Spleen (tissue), 11 donors: ENCODE data around the gene ATG101. TPM values are rescaled to one million over a fixed set of nuclear protein-coding genes. Genes with fewer than 3 reads are reported as not detected.

ENCODE experiments used
- DNase-seq: peaks from one replicate; pipeline ENCODE4 v3.0.0-alpha.2; 2020
- H3K27ac ChIP-seq, 8 donors: fragments of 200-600 bp; sonication (generic) in 7 of 8; 1 replicate in 4 of 8; 2 replicates in 4 of 8; pipeline versions ENCODE4 v1.5.0 to v1.8.0; 2016 to 2021; ENCODE audit warnings: inconsistent platforms in 4 of 8, mild to moderate bottlenecking in 4 of 8, moderate library complexity in 1 of 8
- H3K27me3 ChIP-seq, 7 donors: fragments of 200-600 bp; sonication (generic) in 6 of 7; replicated peaks in 1 of 7; 1 replicate in 4 of 7; 2 replicates in 3 of 7; pipeline versions ENCODE4 v1.5.0 to v1.8.0; 2016 to 2021; ENCODE audit warnings: inconsistent platforms in 3 of 7, mild to moderate bottlenecking in 1 of 7
- H3K36me3 ChIP-seq, 6 donors: fragments of 200-600 bp; sonication (generic) in 5 of 6; 1 replicate in 4 of 6; 2 replicates in 2 of 6; pipeline versions ENCODE4 v1.5.0 to v1.8.0; 2016 to 2021; ENCODE audit warnings: inconsistent platforms in 2 of 6
- H3K4me1 ChIP-seq, 6 donors: fragments of 200-600 bp; sonication (generic) in 5 of 6; 1 replicate in 3 of 6; 2 replicates in 3 of 6; pipeline versions ENCODE4 v1.5.0 to v1.8.0; 2016 to 2021; ENCODE audit warnings: inconsistent platforms in 3 of 6
- H3K4me3 ChIP-seq, 8 donors: fragments of 200-600 bp; sonication (generic) in 7 of 8; 1 replicate in 4 of 8; 2 replicates in 4 of 8; pipeline versions ENCODE4 v1.5.0 to v1.8.0; 2016 to 2021; ENCODE audit warnings: inconsistent platforms in 4 of 8, mild to moderate bottlenecking in 4 of 8, moderate library complexity in 2 of 8
- H3K9me3 ChIP-seq, 8 donors: fragments of 200-600 bp; sonication (generic) in 7 of 8; 1 replicate in 4 of 8; 2 replicates in 4 of 8; pipeline versions ENCODE4 v1.5.0 to v1.8.0; 2016 to 2021; ENCODE audit warnings: inconsistent platforms in 4 of 8
- POLR2A ChIP-seq, 3 donors: fragments of 450-650 bp; IDR thresholded peaks; one replicate each; pipeline ENCODE4 v1.5.1; 2017; ENCODE audit warnings: antibody characterized with exemption in 3 of 3, mild to moderate bottlenecking in 1 of 3
- POLR2AphosphoS5 ChIP-seq, 3 donors: sonication (generic); formaldehyde crosslinking; IDR thresholded peaks; one replicate each; pipeline ENCODE4 v1.5.1; 2017; ENCODE audit warnings: antibody characterized with exemption in 3 of 3
- WGBS, 5 donors: extraction: QIAGEN DNeasy Blood & Tissue Kit in 3 of 5; methylation state at CpG; one replicate each; pipeline versions ENCODE4 v1.1.5 to v1.1.7; 2013 to 2018; 5-methylcytosine and 5-hydroxymethylcytosine counted together
- intact Hi-C: fragments of 100-400 bp; cut with DNase I; formaldehyde crosslinking; loops from one replicate; pipeline ENCODE4 v1.15.0; 2023; ENCODE audit warnings: low total_unique reads
- polyA plus RNA-seq, 3 donors: library from polyadenylated mRNA; stranded (reverse); fragments of 200-250 nt; gene quantifications; one replicate each; pipeline ENCODE4 v1.2.1, GENCODE V29; 2013
- total RNA-seq, 7 donors: library from RNA; depleted of rRNA in 3 of 7; stranded (reverse); fragments of >200 nt in 3 of 7; fragmentation: NEBNext Ultra II Directional in 4 of 7; extraction: Animal tissue kit (Norgen Biotek cat#: 25700) in 4 of 7; gene quantifications; one replicate each; pipeline versions ENCODE4 v1.1.0 to v1.2.1, GENCODE V29; 2016 to 2021
- TF ChIP-seq, protein P1 (sequence below), 11 experiments: fragments of 200-600 bp in 7 of 11; fragments of 450-650 bp in 4 of 11; sonication (generic) in 4 of 11; IDR thresholded peaks in 8 of 11; conservative IDR thresholded peaks in 3 of 11; 1 replicate in 7 of 11; 2 replicates in 4 of 11; pipeline versions ENCODE4 v1.4.0 to v1.8.0; 2016 to 2021; ENCODE audit warnings: antibody characterized with exemption in 11 of 11, inconsistent platforms in 4 of 11, mild to moderate bottlenecking in 1 of 11
- donor health status: healthy with polysubstance abuse.
- donor health status: DM: no; HTN: no; CAD: no; lungs with moderate emphysema.
- donor health status: DM: no; HTN: no; CAD: no.
- donor health status: Bipolar disorder and iron deficiency.
- donor health status: healthy.
- donor health status: DM: no; HTN: no; CAD: no.
- donor health status: DM: yes; HTN: yes; CAD: no.

ATG101 gene
- total and polyA plus RNA-seq, 10 donors, result 23.5 to 81.1 (median 33.5) TPM

GRCh38 chr12:52056801-52057637 lies 12.8 kb upstream of the ATG101 start:
- intact Hi-C loops, result no loop called here
- no peak overlapping the region for H3K4me3 ChIP-seq
- H3K27me3 ChIP-seq, result no peaks in the 10 kb centered on the region
- DNase-seq, result no peak
- TF ChIP-seq POLR2AphosphoS5 (IDR thresholded peaks at IDR 0.05) (peak; percentile 56 to 72 (median 59)), POLR2A (IDR thresholded peaks at IDR 0.05) (no peak)
- H3K9me3 ChIP-seq, result no peaks in the 10 kb centered on the region
- H3K36me3 ChIP-seq, result peaks cover 0 to 56% (median 34%) of the 10 kb centered on the region in 6 donors
- 81 to 95% (median 90%) methylated on average over 14 to 23 of the region's 23 CpGs for WGBS, 5 donors
- H3K4me1 ChIP-seq, result peaks cover 0 to 49% (median 24%) of the 10 kb centered on the region in 6 donors
- H3K27ac ChIP-seq, result no peak overlapping the region

DNA sequence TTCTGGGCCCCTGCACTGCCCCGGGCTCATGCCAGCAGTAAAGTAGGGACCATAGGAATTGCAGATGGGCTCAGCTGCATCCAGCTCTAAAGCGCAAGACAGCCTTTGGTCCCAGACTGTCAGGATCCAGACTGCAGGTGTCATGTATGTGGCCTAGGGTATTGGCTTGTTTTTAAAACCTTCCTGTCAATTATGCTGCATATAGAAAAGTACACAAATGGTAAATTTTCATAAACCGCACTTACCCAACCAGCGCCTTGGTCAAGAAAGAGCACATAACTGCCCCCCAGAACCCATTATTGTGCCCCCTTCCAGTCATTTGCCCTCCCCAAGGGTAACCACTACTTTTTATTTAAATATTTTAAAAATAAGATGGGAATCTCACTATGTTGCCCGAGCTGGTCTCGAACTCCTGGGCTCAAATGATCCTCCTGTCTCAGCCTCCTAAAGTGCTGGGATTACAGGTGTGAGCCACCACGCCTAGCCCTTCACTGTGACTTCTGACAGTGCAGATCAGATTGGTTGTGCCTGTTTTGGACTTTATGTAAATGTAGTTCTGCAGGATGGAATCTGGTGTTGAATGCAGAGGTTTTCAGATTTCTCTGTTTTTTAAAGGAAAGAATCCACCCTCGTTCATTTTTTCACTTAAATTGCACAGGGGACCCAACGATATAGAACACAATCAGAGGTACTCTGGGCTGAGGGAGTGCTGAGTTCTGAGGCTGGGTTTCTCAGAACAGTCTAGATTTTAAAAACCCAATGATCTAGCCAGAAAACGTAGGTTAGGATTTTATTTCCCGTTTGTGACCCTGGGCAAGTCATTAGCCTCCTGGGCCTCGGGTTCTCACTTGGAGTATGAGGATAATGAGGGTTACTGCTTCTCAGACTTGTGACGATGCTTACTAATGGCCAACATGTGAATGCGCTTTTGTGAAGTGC lies 11.9 kb upstream of the ATG101 start:
- Histone ChIP-seq H3K27me3 (no peaks in the 10 kb centered on the region), H3K4me1 (peaks cover 0 to 49% (median 27%) of the 10 kb centered on the region in 6 donors), H3K9me3 (no peaks in the 10 kb centered on the region), H3K27ac (no peak overlapping the region), H3K36me3 (peaks cover 0 to 56% (median 34%) of the 10 kb centered on the region in 6 donors), H3K4me3 (no peak overlapping the region)
- WGBS, 5 donors, result 85 to 96% (median 89%) methylated on average over 14 of the region's 14 CpGs
- no peak for DNase-seq
- no peak for TF ChIP-seq POLR2A (IDR thresholded peaks at IDR 0.05)
- TF ChIP-seq, protein P1, sequence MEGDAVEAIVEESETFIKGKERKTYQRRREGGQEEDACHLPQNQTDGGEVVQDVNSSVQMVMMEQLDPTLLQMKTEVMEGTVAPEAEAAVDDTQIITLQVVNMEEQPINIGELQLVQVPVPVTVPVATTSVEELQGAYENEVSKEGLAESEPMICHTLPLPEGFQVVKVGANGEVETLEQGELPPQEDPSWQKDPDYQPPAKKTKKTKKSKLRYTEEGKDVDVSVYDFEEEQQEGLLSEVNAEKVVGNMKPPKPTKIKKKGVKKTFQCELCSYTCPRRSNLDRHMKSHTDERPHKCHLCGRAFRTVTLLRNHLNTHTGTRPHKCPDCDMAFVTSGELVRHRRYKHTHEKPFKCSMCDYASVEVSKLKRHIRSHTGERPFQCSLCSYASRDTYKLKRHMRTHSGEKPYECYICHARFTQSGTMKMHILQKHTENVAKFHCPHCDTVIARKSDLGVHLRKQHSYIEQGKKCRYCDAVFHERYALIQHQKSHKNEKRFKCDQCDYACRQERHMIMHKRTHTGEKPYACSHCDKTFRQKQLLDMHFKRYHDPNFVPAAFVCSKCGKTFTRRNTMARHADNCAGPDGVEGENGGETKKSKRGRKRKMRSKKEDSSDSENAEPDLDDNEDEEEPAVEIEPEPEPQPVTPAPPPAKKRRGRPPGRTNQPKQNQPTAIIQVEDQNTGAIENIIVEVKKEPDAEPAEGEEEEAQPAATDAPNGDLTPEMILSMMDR (IDR thresholded peaks at IDR 0.05 in 8 of 11, conservative IDR thresholded peaks at IDR 0.05 in 3 of 11), result no peak
- no peak for TF ChIP-seq POLR2AphosphoS5 (IDR thresholded peaks at IDR 0.05)
- intact Hi-C loops, result no loop called here

GRCh38 chr12:52058631-52059361 lies 11.0 kb upstream of the ATG101 start:
- Histone ChIP-seq H3K36me3 (peaks cover 0 to 56% (median 34%) of the 10 kb centered on the region in 6 donors), H3K4me3 (no peak overlapping the region), H3K9me3 (no peaks in the 10 kb centered on the region), H3K27me3 (no peaks in the 10 kb centered on the region), H3K4me1 (peaks cover 0 to 49% (median 31%) of the 10 kb centered on the region in 6 donors), H3K27ac (peak overlapping the region in 1 of 8 donors; percentile 20)
- WGBS, 5 donors, result 71 to 80% (median 77%) methylated on average over 21 to 25 of the region's 25 CpGs
- TF ChIP-seq, protein P1 (IDR thresholded peaks at IDR 0.05 in 8 of 11, conservative IDR thresholded peaks at IDR 0.05 in 3 of 11), result no peak
- no peak for TF ChIP-seq POLR2A (IDR thresholded peaks at IDR 0.05)
- TF ChIP-seq POLR2AphosphoS5 (IDR thresholded peaks at IDR 0.05), result peak; percentile 49 to 79 (median 50)
- intact Hi-C loops, result no loop called here
- no peak for DNase-seq
